GM18508 (cell line): Measurements from ENCODE around the gene NPTX2.

ENCODE experiments used
- ATAC-seq: cut with Tn5 transposase; IDR thresholded peaks from one replicate; pipeline ENCODE4 v1.9.1; 2021; ENCODE audit warnings: moderate number of reproducible peaks; ENCODE audit not compliant: insufficient read depth, unreplicated experiment

The NPTX2 gene

DNA sequence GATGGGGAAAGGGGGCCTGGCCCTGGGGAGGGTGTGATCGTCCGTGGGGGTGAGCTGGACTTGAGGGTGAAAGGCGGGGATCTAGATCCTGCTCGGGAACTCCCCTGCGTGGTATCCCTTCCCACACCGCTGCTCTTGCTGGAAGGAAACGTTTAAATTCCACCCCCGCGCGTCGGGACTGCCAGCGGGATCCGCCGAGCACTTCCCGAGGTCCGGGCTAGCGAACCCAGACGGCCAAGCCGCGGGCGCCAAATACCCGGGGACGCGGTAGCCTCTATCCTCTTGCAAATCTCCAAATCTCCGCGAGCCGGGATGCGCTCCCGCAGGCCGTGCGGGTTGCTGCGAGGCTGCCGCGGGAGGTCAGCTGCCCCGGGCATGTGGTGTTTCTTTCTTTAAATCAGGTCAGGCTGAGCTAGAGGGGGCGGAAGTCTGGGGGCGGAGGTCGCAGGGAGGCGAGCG lies 904 bp downstream of the NPTX2 start:
- no peak for ATAC-seq

DNA sequence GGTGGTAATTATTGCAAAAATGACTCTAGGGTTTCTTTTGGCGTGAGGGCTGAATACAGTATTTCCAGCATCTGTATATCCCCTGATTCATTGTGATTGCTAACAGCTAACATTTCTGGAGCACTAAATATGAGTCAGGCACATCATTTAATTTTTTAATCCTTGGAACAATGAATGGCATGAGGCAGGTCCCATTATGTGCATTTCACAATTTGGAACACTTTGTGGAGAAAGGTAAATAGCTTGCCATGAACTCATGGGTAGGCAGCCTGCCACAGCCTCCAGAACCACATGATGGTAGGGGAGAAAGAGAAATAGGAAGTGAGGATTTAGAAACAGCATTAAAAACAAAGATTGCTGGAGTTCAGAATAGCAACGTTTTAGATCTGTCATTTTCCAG lies 1.7 kb downstream of the NPTX2 start:
- no peak for ATAC-seq

DNA sequence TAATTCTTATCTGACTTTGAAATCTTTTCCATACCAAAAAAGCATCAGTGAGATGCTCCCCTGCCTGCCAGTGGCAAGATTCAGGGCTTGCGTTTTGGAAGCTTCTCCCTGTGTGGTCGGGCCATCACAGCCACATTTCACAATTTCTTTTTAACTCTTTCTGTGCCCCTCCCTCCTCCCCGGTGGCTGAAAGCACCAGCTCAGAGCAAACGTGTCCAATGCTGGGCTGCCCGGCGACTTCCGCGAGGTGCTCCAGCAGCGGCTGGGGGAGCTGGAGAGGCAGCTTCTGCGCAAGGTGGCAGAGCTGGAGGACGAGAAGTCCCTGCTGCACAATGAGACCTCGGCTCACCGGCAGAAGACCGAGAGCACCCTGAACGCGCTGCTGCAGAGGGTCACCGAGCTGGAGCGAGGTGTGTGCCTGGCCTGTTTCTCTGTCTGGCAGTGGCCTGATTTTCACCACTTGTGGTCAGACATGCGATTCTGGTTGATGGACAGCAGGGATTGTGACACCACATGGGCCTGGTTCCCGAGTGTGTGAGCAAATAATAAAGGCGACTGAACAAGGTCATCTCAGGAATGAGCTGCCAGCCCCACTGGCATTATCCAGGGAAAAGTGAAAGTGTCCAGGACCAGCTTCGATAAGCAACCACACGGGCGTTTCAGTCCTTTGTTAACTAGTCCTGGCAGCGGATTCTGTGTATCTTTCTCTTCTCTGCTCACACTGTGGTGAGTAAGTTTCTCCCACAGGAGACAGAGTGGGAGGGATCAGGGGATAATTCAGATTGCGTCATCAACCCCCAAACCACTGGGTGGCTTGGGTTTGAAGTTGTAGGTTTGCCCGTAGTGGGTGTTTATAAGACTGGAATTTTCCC lies 2.6 kb downstream of the NPTX2 start:
- no peak for ATAC-seq

GRCh38 chr7:98621573-98622482 lies 4.7 kb downstream of the NPTX2 start:
- no peak for ATAC-seq

DNA sequence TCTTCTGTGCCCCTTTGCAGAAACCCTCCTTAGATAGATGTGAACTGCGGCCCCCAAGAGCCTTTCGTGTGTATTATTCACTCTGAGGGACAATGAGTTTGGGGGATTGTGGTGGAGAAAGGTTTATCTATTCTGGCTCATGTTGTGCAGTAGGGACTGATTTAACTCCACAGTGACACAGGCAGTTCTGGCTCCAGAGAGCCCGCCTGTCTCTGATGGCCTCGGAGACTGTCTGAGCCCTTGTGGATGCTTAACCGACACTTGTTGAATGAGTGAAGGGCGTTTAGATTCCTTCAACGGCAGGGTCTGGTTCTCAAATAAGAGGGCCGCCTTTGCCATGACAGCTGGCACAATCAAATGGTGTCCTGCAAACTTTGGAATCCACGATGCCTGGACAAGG lies 5.8 kb downstream of the NPTX2 start:
- ATAC-seq = no peak

- no peak for ATAC-seq
Measured at GRCh38 chr7:98624846-98625420, 7.8 kb downstream of the NPTX2 start.

- ATAC-seq = no peak
Measured at GRCh38 chr7:98626460-98627412, 9.7 kb downstream of the NPTX2 start.

GRCh38 chr7:98627413-98627790 lies 10.3 kb downstream of the NPTX2 start:
- ATAC-seq = no peak

DNA sequence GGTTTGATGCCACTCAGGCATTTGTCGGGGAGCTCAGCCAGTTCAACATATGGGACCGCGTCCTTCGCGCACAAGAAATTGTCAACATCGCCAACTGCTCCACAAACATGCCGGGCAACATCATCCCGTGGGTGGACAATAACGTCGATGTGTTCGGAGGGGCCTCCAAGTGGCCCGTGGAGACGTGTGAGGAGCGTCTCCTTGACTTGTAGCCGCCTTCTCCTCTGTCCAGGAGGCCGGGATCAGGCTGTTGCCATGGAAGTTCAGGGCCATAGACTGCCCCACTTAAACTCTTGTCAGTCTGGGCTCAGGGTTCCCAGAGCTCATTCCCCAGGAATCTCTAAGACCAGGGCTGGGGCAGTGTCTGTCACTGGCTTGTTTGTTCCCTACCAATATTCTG lies 11.3 kb downstream of the NPTX2 start:
- ATAC-seq = no peak

- no peak for ATAC-seq
Measured at GRCh38 chr7:98629001-98629431, 11.9 kb downstream of the NPTX2 start.

DNA sequence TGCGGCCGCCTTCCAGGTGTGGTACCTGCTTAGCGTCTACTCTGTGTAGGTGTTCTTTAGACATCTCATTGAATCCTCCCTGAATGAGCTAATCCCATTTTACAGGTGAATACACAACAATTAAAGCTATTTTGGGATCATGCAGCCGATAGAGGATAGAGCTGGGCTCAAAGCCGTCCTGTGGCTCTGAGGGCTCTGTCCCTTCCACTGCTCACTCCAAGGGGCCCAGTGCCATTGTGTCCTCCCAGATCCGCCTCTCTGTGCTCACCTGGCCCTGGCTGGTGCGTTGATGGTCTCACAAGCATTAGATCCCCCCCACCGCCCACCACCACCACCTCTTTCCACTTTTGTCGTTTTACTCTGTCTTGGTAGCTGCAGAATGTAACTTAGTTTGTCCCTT lies 13.1 kb downstream of the NPTX2 start:
- no peak for ATAC-seq

- ATAC-seq = no peak
Measured at GRCh38 chr7:98630770-98631169, 13.7 kb downstream of the NPTX2 start.

DNA sequence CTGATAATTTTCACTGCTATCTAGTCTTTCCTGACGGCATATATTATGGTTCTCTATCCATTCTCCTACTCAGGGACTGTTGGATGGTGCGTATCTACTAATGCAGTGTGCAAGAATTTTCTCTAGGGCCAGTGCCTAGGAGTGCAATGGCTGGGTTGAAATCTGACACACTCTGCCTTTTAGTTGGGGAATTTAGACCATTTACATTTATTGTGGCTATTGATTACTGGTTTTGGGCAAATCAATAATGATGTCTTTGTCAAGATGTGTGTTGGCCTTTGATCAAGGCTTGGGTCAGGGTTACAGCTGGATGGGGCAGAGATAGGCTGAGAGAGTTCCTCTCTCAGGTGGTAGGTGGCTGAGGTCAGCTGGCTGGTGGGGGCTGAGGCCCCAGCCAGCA lies 21.8 kb downstream of the NPTX2 start:
- ATAC-seq = no peak

- ATAC-seq = no peak
Measured at GRCh38 chr7:98640375-98640774, 23.3 kb downstream of the NPTX2 start.

DNA sequence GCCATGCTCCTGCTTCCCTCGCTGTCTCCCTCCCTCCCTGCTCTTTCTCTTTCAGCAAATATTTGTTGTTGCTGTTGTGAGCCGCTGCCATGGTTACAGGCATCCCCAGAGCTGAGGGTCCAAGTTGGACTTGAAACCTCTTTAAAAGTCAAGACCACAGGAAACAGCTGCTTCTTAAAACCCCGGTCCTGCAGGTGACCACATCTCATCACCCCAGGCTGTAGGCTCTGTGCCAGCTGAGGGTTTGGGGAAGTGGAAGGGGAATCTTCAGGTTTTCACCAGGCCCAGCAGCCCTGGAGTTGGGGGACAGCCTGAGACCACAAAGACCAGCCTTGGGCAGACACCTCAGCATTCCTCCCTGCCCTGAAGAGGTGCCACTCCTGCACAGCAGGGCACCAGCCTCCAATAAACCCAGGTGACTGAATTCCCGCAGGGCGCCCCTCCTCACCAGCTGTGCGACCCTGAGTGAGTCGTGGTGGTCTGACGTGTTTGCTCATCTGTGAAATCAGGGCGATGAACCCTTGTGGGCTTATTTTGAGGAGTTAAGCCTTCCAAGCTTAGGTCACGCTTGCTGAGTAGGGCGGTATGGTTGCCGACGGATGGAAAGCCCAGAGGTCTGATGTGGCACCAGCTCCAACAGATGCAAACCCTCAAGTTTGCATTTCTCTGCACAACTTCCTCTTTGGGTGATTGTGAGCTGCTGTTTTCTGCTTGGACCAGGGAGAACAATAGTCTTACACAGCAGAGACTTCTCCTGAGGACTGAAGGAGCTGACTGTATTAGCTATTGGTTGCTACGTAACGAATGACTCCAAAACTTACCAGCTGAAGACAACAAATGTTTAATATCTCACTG lies 24.8 kb downstream of the NPTX2 start:
- ATAC-seq = peak; percentile 57

DNA sequence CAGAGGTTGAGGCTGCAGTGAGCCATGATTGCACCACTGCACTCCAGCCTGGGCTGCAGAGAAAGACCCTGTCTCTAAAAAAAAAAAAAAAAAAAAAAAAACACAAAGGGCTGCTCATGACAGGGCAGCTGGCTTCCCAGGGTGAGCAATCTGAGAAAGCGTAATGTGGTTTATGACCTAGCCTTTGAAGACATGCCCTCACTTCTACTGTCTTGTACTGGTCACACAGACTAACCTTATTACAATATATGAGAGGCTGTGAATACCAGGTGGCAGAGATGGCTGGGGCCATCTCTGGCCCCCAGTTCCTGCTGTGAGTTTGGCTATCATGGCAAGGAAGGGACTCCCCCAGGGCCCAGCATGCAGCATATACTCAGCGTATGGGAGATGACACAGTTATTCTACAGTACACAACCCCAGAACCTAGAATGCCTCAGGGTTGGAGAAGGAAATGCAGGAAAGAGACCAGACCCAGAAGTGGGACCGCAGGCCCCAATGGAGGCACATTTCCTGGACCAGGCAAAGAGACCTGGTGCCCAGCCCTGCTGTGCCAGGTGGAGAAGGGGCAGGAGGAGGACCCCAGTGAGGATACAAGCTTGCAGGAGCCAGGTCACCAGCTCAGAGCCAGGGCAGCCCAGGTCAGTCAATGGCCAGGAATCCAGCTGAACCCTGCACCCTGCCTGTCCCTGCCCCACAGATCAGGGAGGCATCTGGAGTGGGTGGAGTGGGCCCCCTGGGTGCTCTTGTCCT lies 26.3 kb downstream of the NPTX2 start:
- no peak for ATAC-seq

DNA sequence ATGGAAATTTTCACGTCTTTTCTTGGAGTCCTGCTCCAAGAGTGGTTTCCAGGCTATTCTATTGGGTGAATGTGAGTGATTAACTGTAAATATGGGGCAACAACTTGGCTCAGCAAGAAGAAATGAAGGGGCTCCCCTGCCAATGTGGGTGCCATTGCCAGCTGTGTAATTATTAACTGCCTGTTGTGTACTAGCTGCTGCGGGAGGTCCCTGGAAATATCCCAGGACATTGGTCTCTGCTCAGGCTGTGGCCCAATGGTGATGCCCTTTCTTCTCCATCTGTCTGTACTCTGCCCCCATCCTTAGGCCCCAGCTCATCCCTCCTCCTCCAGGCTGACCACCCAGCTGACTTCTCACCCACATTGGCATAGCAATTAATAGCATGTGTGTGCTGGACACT lies 29.4 kb downstream of the NPTX2 start:
- ATAC-seq = no peak

GRCh38 chr7:98647326-98647725 lies 30.2 kb downstream of the NPTX2 start:
- no peak for ATAC-seq
